ENCODE results near the gene SLC6A6. TPM values are rescaled to one million over a fixed set of nuclear protein-coding genes. Genes with fewer than 3 reads are reported as not detected.

Gene SLC6A6
- polyA plus RNA-seq, 3 donors: 16.7 to 27.5 (median 22.6) TPM

GRCh38 chr3:14413381-14414071 is 11.1 kb downstream of the SLC6A6 start:
- no peak for DNase-seq

DNA sequence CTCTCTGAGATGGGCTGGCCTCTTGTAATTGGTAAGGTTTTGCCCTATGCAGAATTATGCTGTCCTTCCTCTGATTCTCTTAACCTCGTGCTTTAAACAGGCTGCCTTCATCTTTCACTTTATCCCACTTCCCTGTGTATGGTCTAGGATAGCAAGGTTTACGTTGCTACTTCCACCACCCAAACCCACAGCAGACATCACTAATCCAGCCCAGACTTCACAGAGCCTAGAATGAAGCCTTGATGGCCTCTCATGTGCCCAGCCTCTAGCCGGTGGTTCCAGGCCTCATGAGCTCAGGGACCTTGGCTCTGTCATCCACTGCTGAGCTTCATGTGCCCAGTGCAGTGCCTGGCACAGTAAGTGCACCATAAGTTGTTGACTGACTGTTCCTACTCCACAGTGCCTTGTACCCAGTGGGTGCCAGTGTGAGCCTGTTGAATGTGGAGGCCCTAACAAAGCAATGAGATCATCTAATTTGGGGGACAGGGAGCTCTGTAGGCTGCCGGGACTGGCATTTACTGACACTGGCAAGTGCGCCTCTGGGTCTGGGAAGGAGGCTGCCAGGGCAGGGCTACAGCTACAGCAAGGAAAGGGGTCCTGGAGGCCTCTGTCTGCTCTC is 12.5 kb downstream of the SLC6A6 start:
- no peak for DNase-seq

DNA sequence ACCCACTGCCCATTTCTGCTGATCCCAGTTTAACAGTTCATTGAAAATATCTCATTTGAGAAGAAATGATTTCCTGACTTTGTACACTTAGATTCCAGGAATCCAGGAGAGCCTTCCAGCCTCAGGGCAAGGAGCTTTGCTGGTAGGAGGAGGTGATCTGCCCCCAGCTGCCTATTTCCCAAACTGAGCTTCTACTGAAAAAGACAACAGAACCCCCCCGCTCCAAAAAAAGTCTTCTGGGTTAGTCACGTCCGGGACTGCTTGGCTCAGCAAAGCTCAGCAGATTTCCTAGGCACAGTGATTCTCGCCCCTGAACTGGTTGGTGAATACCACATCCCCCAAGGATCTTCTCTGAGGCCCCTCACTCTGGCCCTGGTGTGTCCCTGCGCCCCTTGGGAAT is 13.1 kb downstream of the SLC6A6 start:
- no peak for DNase-seq

DNA sequence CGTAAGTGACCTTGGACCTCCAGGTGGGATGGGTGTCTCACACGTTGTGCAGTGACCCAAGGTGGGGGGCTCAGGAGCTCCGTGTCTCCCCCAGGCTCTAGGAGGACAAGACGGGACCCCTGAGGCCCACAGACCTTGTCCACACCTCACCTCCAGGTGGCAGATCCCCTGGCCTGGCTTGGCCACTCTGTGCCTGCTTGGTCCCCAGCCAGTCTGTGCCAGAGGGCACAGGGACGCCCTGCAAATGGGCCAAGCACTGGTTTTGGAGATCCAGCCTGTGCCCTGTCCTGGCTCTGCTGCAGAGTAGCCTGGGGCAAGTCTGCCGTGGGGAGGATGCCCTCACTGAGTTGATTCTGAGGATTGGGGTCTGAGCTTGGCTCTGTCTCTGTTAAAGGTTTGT is 14.0 kb downstream of the SLC6A6 start:
- DNase-seq: no peak

GRCh38 chr3:14418296-14419250 is 16.2 kb downstream of the SLC6A6 start:
- DNase-seq: no peak

GRCh38 chr3:14422016-14422963 is 19.9 kb downstream of the SLC6A6 start:
- DNase-seq: no peak

GRCh38 chr3:14423197-14423743 is 20.9 kb downstream of the SLC6A6 start:
- no peak for DNase-seq

DNA sequence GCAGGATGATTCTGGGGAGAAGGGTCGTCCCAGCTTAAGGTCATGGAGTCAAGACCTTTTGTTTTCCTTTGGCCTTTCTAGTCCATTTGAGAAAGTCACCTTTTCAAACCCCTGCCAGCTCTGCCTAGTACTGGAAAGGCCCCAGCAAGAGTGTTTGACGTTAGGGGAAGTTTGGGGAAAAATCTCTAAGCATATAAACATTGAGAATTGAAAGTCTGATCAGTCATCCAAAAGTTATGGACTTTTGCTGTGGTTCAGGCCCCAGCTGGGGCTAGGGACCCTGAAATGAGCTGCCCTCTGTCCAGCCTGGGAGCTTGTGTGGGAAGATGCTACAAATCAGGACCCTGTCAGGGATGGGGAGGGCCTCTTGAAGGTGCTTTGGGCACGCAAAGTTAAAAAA is 21.6 kb downstream of the SLC6A6 start:
- no peak for DNase-seq

GRCh38 chr3:14424711-14425580 is 22.5 kb downstream of the SLC6A6 start:
- no peak for DNase-seq

GRCh38 chr3:14425581-14426304 is 23.3 kb downstream of the SLC6A6 start:
- DNase-seq: no peak

GRCh38 chr3:14426305-14426620 is 23.9 kb downstream of the SLC6A6 start:
- DNase-seq: no peak

DNA sequence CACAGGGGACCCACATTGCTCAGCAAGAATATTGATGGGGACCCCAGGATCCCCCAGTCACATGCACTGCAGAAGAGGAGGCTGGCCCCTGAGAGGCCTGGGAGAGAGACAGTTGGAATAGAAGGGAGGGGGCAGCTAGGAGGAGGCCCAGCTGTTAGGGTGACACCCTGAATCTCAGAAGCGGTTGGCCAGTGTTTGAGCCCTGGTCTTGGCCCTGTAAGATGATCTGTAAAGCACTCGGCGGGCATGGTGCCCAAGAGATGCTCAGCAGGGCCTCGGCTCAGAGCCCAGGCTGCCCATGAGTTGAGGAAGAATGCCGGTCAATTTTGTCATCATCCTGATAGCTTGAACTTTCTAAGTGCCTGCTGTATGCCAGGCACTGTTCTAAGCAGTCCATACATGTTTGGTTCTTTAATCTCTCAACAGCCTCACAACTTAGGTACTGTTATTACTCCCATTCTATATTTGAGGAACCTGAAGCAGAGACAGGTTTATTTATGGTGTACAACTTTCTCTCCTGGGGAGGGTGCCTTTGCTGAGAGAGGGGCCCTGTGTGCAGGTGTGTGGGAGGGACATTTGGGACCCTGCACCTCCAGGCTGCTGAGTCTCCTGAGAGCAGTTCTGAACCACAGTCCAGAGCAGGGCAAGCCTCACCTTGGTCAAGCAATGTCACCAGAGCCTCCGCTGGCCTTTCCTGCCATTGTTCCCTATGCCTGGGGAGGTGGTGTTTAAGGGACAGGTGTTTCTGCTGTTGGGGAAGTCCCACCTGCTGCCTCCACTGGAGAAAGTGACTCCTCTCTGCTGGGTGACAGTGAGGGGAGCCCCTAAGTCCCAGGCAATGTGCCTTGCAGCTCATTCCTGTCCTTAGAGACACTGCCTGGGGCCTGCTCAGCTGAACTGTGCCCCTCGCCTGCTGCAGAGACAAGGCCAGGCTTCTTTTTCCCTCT is 26.0 kb downstream of the SLC6A6 start:
- no peak for DNase-seq

DNA sequence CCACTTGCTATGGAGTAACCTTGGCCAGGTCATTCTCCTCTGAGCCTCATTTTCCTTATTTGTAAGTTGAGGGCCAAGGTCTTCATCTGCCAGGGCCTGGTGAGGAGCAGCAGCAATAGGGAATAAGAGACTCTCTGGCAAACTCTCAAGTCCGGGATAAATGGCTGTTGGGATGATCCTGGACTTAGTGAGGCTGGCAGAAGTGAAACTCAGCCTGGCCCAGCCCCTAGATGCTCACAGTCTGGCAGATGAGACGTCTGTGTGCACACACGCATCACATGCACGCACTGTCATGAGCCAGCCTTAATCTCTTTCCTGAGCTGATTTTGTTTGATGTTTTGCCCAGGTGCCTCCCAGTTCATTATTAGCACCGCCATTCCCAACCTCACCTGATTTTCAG is 26.8 kb downstream of the SLC6A6 start:
- DNase-seq: no peak

DNA sequence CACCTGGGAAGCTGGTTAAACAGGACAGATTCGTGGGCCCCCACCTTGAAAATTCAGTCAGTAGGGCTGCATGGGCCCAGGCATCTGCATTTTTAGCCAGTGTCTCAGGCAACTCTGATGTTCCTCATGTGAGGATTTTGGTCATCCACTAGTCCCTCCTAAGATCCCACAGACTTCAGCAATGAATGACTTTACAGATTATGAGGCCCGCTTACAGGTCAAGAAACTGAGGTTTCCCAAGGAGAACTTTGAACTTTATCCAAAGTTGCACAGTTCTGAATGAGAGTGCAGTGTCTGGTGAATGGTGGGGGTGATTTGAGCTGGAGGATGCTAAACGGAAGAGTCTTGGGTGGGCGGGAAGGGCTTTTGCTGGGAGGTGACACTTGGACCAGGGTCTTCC is 27.2 kb downstream of the SLC6A6 start:
- DNase-seq: no peak

DNA sequence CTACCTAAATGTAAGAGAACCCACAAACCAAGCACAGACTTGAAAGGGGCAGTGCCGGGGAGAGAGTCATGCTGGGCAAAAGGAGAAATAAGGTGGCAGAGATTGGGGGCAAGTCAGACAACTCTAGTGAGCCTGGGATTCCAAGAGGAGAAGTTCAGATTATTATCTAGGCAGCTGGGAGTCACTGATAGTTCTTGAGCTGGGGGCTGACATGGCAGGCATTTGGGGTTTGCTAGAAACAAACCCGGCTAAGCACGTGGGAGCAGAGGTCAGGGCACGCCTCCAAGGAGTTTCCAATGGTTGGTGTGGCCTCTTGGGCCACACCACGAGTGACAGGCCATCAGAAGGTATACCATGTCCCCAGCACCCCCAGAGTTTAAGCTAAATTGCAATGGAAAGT is 27.6 kb downstream of the SLC6A6 start:
- DNase-seq: no peak

DNA sequence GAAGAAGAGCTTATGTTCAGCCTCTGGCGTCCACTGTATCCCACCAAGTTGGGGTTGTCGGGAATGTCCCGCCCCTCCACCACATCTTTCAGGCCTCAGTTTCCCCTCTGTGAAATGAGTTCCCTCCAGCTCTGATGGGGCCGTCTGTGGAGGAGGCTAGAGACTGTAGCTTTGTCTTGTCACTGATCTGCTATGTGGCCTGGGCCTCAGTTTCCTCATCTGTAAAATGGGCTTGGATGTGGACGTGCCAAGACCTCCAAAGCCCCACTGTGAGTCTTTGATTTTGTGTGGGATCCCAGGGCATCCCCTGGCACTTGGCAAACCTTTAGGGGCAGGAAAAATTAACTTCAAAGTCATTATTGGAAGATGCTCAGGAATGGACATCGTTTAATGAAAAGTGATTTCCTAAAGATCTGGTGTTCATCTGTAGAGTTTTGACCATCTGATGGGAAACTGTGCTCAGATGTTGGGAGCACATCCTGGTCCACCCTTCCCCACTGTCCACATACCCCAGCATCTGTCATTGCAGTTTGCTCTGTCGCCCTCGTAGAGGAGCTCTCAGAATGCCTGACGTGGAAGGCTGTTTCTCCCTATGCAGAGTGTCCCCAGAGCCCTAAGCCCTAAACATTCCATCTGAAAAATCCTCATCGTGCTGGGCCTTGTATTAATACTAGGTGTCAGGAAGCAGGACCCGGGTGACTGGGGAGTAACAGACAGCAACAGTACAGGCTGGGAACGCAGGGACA is 28.5 kb downstream of the SLC6A6 start:
- no peak for DNase-seq

GRCh38 chr3:14431452-14431916 is 29.1 kb downstream of the SLC6A6 start:
- DNase-seq: no peak
